HepG2 (cell line): ENCODE results near the gene IDUA. TPM values are rescaled to one million over a fixed set of nuclear protein-coding genes. Genes with fewer than 3 reads are reported as not detected.
A peak's percentile ranks its signal among the peaks of the same experiment; 100 is the strongest.

ENCODE experiments used
- EZH2 ChIP-seq: conservative IDR thresholded peaks from 2 replicates; pipeline ENCODE4 v1.6.1; 2012; ENCODE audit warnings: mild to moderate bottlenecking, low read depth, low read length, moderate library complexity
- GPN1 ChIP-seq: sonication (generic); formaldehyde crosslinking; IDR thresholded peaks from 2 replicates; pipeline ENCODE4 v1.5.1; 2020; ENCODE audit warnings: missing genetic modification reagents, borderline replicate concordance
- GTF2F1 ChIP-seq: fragments of 150-350 bp; IDR thresholded peaks from 2 replicates; pipeline ENCODE4 v1.6.1; 2014; ENCODE audit warnings: low read length
- HDAC1 ChIP-seq: sonication (generic); formaldehyde crosslinking; IDR thresholded peaks from 2 replicates; pipeline ENCODE4 v1.5.1; 2020; ENCODE audit warnings: mild to moderate bottlenecking, missing genetic modification reagents
- HES4 ChIP-seq: sonication (generic); formaldehyde crosslinking; IDR thresholded peaks from 2 replicates; pipeline ENCODE4 v1.9.0; 2021; ENCODE audit warnings: mild to moderate bottlenecking, missing genetic modification reagents, borderline replicate concordance
- HIVEP1 ChIP-seq: sonication (generic); formaldehyde crosslinking; IDR thresholded peaks from 2 replicates; pipeline ENCODE4 v1.4.0; 2020; ENCODE audit warnings: mild to moderate bottlenecking, missing genetic modification reagents
- KDM1A ChIP-seq: IDR thresholded peaks from 2 replicates; pipeline ENCODE4 v1.6.1; 2016; ENCODE audit warnings: missing compliant biosample characterization
- MAF1 ChIP-seq: sonication (generic); formaldehyde crosslinking; IDR thresholded peaks from 2 replicates; pipeline ENCODE4 v1.5.0; 2020; ENCODE audit warnings: missing genetic modification reagents, borderline replicate concordance
- MXD3 ChIP-seq: IDR thresholded peaks from 2 replicates; pipeline ENCODE4 v1.6.1; 2016; ENCODE audit warnings: mild to moderate bottlenecking, missing biosample characterization, missing genetic modification reagents
- NBN ChIP-seq: fragments of 450-650 bp; conservative IDR thresholded peaks from 2 replicates; pipeline ENCODE4 v1.6.1; 2017
- ONECUT2 ChIP-seq: sonication (generic); formaldehyde crosslinking; IDR thresholded peaks from 2 replicates; pipeline ENCODE4 v1.4.0; 2020; ENCODE audit warnings: missing genetic modification reagents
- RARG ChIP-seq: sonication (generic); formaldehyde crosslinking; IDR thresholded peaks from 2 replicates; pipeline ENCODE4 v1.4.0; 2020; ENCODE audit warnings: low read depth, mild to moderate bottlenecking, missing genetic modification reagents
- RELA ChIP-seq: sonication (generic); formaldehyde crosslinking; IDR thresholded peaks from 2 replicates; pipeline ENCODE4 v1.4.0; 2020; ENCODE audit warnings: missing genetic modification reagents
- RFXAP ChIP-seq: sonication (generic); formaldehyde crosslinking; IDR thresholded peaks from 2 replicates; pipeline ENCODE4 v1.4.0; 2020; ENCODE audit warnings: missing genetic modification reagents, borderline replicate concordance
- RXRB ChIP-seq: IDR thresholded peaks from 2 replicates; pipeline ENCODE4 v1.6.1; 2016; ENCODE audit warnings: borderline replicate concordance, missing genetic modification reagents, missing compliant biosample characterization
- SMARCE1 ChIP-seq: fragments of 450-650 bp; IDR thresholded peaks from 2 replicates; pipeline ENCODE4 v1.6.1; 2017; ENCODE audit warnings: borderline replicate concordance
- STAT5B ChIP-seq: sonication (generic); formaldehyde crosslinking; IDR thresholded peaks from 2 replicates; pipeline ENCODE4 v1.4.0; 2020; ENCODE audit warnings: missing genetic modification reagents
- TBL1XR1 ChIP-seq: fragments of 150-350 bp; IDR thresholded peaks from 2 replicates; pipeline ENCODE4 v1.6.1; 2014; ENCODE audit warnings: borderline replicate concordance, low read length; ENCODE audit not compliant: partially characterized antibody
- THAP11 ChIP-seq: IDR thresholded peaks from 2 replicates; pipeline ENCODE4 v1.6.1; 2016; ENCODE audit warnings: missing biosample characterization, missing genetic modification reagents
- TOE1 ChIP-seq: sonication (generic); formaldehyde crosslinking; IDR thresholded peaks from 2 replicates; pipeline ENCODE4 v1.4.0; 2020; ENCODE audit warnings: mild to moderate bottlenecking, missing genetic modification reagents
- ZFP37 ChIP-seq: sonication (generic); formaldehyde crosslinking; IDR thresholded peaks from 2 replicates; pipeline ENCODE4 v1.4.0; 2020; ENCODE audit warnings: missing genetic modification reagents, borderline replicate concordance
- ZNF124 ChIP-seq: sonication (generic); formaldehyde crosslinking; IDR thresholded peaks from 2 replicates; pipeline ENCODE4 v1.4.0; 2020; ENCODE audit warnings: missing genetic modification reagents
- ZNF3 ChIP-seq: IDR thresholded peaks from 2 replicates; pipeline ENCODE4 v1.7.0; 2017; ENCODE audit warnings: inconsistent platforms
- ZNF337 ChIP-seq: sonication (generic); formaldehyde crosslinking; IDR thresholded peaks from 2 replicates; pipeline ENCODE4 v1.5.1; 2020; ENCODE audit warnings: missing genetic modification reagents, low read depth, mild to moderate bottlenecking, borderline replicate concordance
- ZNF367 ChIP-seq: sonication (generic); formaldehyde crosslinking; IDR thresholded peaks from 2 replicates; pipeline ENCODE4 v1.4.0; 2020; ENCODE audit warnings: missing genetic modification reagents, borderline replicate concordance
- ZNF496 ChIP-seq: sonication (generic); formaldehyde crosslinking; IDR thresholded peaks from 2 replicates; pipeline ENCODE4 v1.8.1; 2023; ENCODE audit warnings: mild to moderate bottlenecking, moderate library complexity, missing genetic modification reagents; ENCODE audit not compliant: insufficient replicate concordance
- ZNF564 ChIP-seq: sonication (generic); formaldehyde crosslinking; IDR thresholded peaks from 2 replicates; pipeline ENCODE4 v1.8.1; 2023; ENCODE audit warnings: mild to moderate bottlenecking, missing genetic modification reagents
- ZNF580 ChIP-seq: IDR thresholded peaks from 2 replicates; pipeline ENCODE4 v1.6.1; 2016; ENCODE audit warnings: low read depth, borderline replicate concordance
- ZNF841 ChIP-seq: sonication (generic); formaldehyde crosslinking; IDR thresholded peaks from 2 replicates; pipeline ENCODE4 v1.8.1; 2023; ENCODE audit warnings: missing genetic modification reagents, borderline replicate concordance
- polyA plus RNA-seq, 8 experiments: library from polyadenylated mRNA; depleted of rRNA in 3 of 8; stranded (reverse) in 7 of 8; unstranded in 1 of 8; fragments of >200 nt; fragmentation: Illumina TruSeq in 4 of 8; extraction: Trizol in 4 of 8; gene quantifications; 2 replicates each; pipeline versions ENCODE4 v1.2.1 to v1.2.3, GENCODE V29; 2011 to 2016; ENCODE audit warnings: low read depth in 4 of 8, missing spikeins in 1 of 8, mixed read lengths in 1 of 8; ENCODE audit not compliant: insufficient read depth in 1 of 8
- total RNA-seq, 5 experiments: library from RNA; depleted of rRNA; stranded (reverse); fragments of >200 nt; fragmentation: Illumina TruSeq; extraction: Trizol; gene quantifications; 2 replicates each; pipeline ENCODE4 v1.2.3, GENCODE V29; 2016; ENCODE audit warnings: low read depth in 1 of 5
- TF ChIP-seq, protein P1 (sequence below): sonication (generic); formaldehyde crosslinking; IDR thresholded peaks from 2 replicates; pipeline ENCODE4 v1.8.0; 2022; ENCODE audit warnings: missing genetic modification reagents, low read depth, mild to moderate bottlenecking, borderline replicate concordance
- TF ChIP-seq, protein P2 (sequence below): sonication (generic); formaldehyde crosslinking; conservative IDR thresholded peaks from 2 replicates; pipeline ENCODE4 v1.5.0; 2020; ENCODE audit warnings: missing genetic modification reagents

The IDUA gene
- total and polyA plus RNA-seq, 2 of the 13 experiments (the other 11 are each of a cell fraction or from before 2014, with no cell fraction given) = 0.77 to 1.0 TPM

DNA sequence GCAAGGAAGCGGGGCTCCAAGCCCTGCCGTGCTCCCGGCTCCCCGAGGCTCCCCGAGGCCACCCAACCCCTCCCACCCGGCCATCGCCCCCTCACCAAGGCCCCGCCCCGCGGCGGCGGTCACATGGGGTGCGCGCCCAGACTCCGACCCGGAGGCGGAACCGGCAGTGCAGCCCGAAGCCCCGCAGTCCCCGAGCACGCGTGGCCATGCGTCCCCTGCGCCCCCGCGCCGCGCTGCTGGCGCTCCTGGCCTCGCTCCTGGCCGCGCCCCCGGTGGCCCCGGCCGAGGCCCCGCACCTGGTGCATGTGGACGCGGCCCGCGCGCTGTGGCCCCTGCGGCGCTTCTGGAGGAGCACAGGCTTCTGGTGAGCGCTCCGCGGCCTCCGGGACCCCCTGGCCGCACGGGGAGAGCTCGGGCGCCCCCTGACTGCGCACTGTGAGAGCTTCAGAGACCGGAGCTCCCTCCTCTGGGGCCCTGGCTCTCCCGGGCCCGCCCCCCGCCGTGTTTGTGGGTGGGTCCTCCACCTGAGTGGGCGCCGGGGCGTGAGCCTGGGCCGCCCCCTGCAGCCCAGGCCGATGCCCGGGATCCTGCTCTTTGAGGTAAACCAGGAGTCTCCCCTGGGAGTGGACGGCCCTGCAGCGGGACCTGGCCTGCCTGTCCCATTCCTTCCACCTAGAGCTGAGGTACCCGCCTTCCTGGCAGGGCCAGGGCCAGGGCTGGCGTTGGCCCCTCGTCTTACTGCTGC lies at the start of gene IDUA (continued):
- TF ChIP-seq TBL1XR1 = no peak
- TF ChIP-seq RARG (CRISPR knock-in tag) = no peak
- TF ChIP-seq ONECUT2 (CRISPR knock-in tag) = no peak
- TF ChIP-seq ZNF124 = no peak
- TF ChIP-seq ZNF580 (CRISPR knock-in tag) = 0 out of 2 replicates have a peak, but pooled peaks have one; percentile 15
- no peak for TF ChIP-seq HES4 (CRISPR knock-in tag)
- TF ChIP-seq STAT5B (CRISPR knock-in tag) = no peak
- no peak for TF ChIP-seq ZNF564
- TF ChIP-seq RELA (CRISPR knock-in tag) = 0 out of 2 replicates have a peak, but pooled peaks have one; percentile 57
- TF ChIP-seq RFXAP (CRISPR knock-in tag) = peak; percentile 40; the same call in 1 of the 2 replicates
- TF ChIP-seq ZNF3 (CRISPR knock-in tag) = no peak
- TF ChIP-seq ZNF841 (CRISPR knock-in tag) = peak; percentile 84; the same call in 1 of the 2 replicates
- no peak; the same call in 1 of the 2 replicates for TF ChIP-seq HDAC1 (CRISPR knock-in tag)
- TF ChIP-seq, protein P1, sequence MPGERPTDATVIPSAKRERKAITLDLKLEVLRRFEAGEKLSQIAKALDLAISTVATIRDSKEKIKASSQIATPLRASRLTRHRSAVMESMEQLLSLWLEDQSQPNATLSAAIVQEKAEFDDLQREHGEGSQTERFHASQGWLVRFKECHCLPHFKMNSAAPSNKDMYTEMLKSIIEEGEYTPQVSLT (CRISPR knock-in tag) = no peak; the same call in 1 of the 2 replicates
- TF ChIP-seq EZH2 = no peak
- no peak; the same call in 1 of the 2 replicates for TF ChIP-seq THAP11 (CRISPR knock-in tag)
- TF ChIP-seq GPN1 (CRISPR knock-in tag) = no peak
- no peak for TF ChIP-seq ZNF337 (CRISPR knock-in tag)
- TF ChIP-seq SMARCE1 = no peak
- TF ChIP-seq MAF1 (CRISPR knock-in tag) = no peak
- TF ChIP-seq ZFP37 (CRISPR knock-in tag) = no peak
- TF ChIP-seq NBN = no peak
- no peak for TF ChIP-seq KDM1A (CRISPR knock-in tag)
- no peak for TF ChIP-seq ZNF496 (CRISPR knock-in tag)
- no peak for TF ChIP-seq GTF2F1
- TF ChIP-seq, protein P2, sequence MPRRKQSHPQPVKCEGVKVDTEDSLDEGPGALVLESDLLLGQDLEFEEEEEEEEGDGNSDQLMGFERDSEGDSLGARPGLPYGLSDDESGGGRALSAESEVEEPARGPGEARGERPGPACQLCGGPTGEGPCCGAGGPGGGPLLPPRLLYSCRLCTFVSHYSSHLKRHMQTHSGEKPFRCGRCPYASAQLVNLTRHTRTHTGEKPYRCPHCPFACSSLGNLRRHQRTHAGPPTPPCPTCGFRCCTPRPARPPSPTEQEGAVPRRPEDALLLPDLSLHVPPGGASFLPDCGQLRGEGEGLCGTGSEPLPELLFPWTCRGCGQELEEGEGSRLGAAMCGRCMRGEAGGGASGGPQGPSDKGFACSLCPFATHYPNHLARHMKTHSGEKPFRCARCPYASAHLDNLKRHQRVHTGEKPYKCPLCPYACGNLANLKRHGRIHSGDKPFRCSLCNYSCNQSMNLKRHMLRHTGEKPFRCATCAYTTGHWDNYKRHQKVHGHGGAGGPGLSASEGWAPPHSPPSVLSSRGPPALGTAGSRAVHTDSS (CRISPR knock-in tag) = no peak
- TF ChIP-seq TOE1 (CRISPR knock-in tag) = no peak
- TF ChIP-seq ZNF367 (CRISPR knock-in tag) = no peak; the same call in 1 of the 2 replicates
- no peak; the same call in 1 of the 2 replicates for TF ChIP-seq MXD3 (CRISPR knock-in tag)
- TF ChIP-seq RXRB = 0 out of 2 replicates have a peak, but pooled peaks have one; percentile 11
- 0 out of 2 replicates have a peak, but pooled peaks have one; percentile 61 for TF ChIP-seq HIVEP1
